GM19397 (cell line): ENCODE data around the gene ECM1.

Source experiments
- ATAC-seq: cut with Tn5 transposase; IDR thresholded peaks from one replicate; pipeline ENCODE4 v1.9.1; 2021; ENCODE audit warnings: mild to moderate bottlenecking, moderate library complexity; ENCODE audit not compliant: unreplicated experiment

The ECM1 gene

GRCh38 chr1:150511985-150512660 is 4.2 kb downstream of the ECM1 start:
- no peak for ATAC-seq

GRCh38 chr1:150512846-150513245 is 4.9 kb downstream of the ECM1 start:
- ATAC-seq, result no peak

GRCh38 chr1:150513351-150513791 is 5.5 kb downstream of the ECM1 start:
- ATAC-seq, result no peak

- no peak for ATAC-seq
These were observed 6.4 kb downstream of the ECM1 start for GRCh38 chr1:150514260-150514659.

- ATAC-seq, result no peak
These were observed 7.0 kb downstream of the ECM1 start for GRCh38 chr1:150514913-150515327.

GRCh38 chr1:150515328-150516049 is 7.6 kb downstream of the ECM1 start, which contains the start of gene FALEC:
FALEC (plus strand) TSS chr1:150515752.
- ATAC-seq, result peak; percentile 99

- ATAC-seq, result no peak
These were observed 8.2 kb downstream of the ECM1 start for GRCh38 chr1:150516050-150516591.

- no peak for ATAC-seq
These were observed 8.7 kb downstream of the ECM1 start for GRCh38 chr1:150516616-150517015.

- ATAC-seq, result no peak
These were observed 13.5 kb downstream of the ECM1 start for GRCh38 chr1:150521196-150521968.

- no peak for ATAC-seq
These were observed 17.4 kb downstream of the ECM1 start for GRCh38 chr1:150525348-150525747.

GRCh38 chr1:150528196-150528595 is 20.3 kb downstream of the ECM1 start:
- no peak for ATAC-seq

GRCh38 chr1:150529017-150529416 is 21.1 kb downstream of the ECM1 start:
- no peak for ATAC-seq

- no peak for ATAC-seq
These were observed 22.7 kb downstream of the ECM1 start for GRCh38 chr1:150530491-150531159.

GRCh38 chr1:150532860-150533259 is 25.0 kb downstream of the ECM1 start:
- no peak for ATAC-seq

GRCh38 chr1:150534002-150534401 is 26.1 kb downstream of the ECM1 start:
- ATAC-seq, result no peak

- no peak for ATAC-seq
These were observed 27.8 kb downstream of the ECM1 start for GRCh38 chr1:150535511-150536287.

- no peak for ATAC-seq
These were observed 29.2 kb downstream of the ECM1 start for GRCh38 chr1:150536836-150537731.

- ATAC-seq, result no peak
These were observed 30.1 kb downstream of the ECM1 start for GRCh38 chr1:150537732-150538684.
